ENCODE measurements around the gene ATL2. TPM values are rescaled to one million over a fixed set of nuclear protein-coding genes. Genes with fewer than 3 reads are reported as not detected.
"Not testable (repeated sequence)": the region's sequence is repeated elsewhere in the genome, so short reads cannot be mapped to it uniquely, and the experiment has no call there.

ATL2 gene
- total RNA-seq, 1 experiment from 2014 or later = 132 TPM

DNA sequence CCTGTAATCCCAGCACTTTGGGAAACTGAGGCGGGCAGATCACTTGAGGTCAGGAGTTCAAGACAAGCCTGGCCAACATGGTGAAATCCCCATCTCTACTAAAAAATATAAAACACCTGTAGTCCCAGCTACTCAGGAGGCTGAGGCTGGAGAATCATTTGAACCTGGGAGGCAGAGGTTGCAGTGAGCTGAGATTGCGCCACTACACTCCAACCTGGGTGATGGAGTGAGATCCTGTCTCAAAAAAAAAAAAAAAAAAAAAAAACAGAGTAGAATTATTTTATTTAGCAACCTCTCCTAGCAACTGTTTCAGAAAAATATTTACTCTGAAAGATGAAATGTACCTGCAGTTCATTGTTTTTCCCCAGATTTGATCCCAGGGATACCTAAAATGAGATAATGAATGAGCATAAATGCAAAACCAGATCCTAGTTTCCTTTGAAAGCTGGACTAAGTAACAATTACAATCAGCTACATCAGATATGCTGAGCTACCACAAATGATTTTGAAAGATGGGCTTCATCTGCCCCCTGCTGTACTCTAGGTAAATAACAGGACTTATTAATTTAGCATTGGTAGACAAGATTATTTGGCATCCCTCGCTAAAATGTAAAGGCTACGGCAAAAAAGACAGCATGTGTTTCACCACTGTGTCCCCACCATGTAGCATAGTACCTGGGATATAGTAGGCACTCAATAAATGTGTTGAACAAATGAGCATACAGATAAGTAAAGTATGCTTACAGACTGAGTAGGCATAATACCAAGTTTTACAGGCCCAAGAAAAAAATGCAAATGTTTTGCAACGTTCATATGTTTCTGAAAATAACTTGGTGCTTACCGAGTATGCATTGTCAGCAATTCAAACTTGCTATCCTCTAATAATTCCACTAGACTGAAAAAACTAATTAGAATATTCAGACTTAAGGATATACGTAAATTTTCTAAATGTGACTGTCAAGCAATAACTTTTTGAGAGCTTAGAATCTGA is 102.5 kb downstream of the ATL2 start:
- DNase-seq (ENCODE audit: low read depth) = peak; percentile 76

- DNase-seq (ENCODE audit: low read depth) = no peak
These were observed 105.4 kb downstream of the ATL2 start for GRCh38 chr2:38271697-38272096.

DNA sequence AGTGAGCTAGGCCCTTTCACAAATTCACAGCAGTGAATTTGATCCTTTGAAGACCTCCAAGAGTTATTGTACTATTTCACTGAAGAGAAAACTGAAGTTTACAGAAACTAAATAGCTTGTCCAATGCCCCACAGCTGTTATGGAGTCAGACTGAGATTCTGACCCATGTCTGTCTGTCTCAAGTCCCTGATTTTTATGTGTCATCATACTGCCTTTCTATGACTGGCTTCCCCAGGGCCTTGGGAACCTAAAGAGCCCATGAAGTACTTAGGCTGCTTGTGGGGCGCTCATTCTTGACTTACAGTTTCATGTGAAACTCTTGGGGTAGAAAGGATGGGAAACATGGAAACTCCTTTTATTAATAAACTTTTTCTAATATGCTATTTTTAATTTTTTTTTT is 107.7 kb downstream of the ATL2 start:
- peak; percentile 34 for DNase-seq (ENCODE audit: low read depth)

GRCh38 chr2:38268691-38269327 is 108.3 kb downstream of the ATL2 start:
- DNase-seq (ENCODE audit: low read depth) = peak; percentile 71

- DNase-seq (ENCODE audit: low read depth) = no peak
These were observed 109.1 kb downstream of the ATL2 start for GRCh38 chr2:38268001-38268400.

DNA sequence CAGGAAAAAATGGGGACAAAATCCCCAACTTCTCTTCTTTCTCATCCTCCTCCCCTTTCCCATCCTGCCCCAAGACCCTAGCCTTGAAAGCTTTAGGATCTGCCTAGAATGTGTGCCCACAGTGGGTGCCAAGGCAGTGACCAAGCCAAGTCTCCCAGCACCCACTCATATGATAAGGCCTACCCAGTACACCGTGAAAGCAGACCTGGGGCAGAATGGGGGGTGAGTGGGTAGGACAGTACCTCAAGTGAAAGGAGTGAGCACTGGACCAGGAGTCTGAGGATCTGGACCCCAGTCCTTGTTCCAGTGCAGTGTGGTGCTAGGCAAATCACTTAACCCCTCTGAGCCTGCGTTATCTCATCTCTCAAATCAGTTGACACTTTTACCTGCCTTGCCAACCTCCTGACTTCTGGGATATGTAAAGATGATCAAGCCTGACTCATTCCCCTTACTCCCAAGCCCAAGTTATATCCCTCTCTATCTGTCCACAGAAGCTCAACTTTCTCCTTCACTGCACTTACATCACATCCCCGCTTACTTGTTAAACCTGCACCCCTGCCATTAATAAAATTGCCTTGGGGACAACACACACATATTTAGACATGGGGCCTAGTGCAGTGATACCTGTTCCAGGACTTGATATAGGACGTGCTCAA is 109.7 kb downstream of the ATL2 start:
- no peak for DNase-seq (ENCODE audit: low read depth)

DNA sequence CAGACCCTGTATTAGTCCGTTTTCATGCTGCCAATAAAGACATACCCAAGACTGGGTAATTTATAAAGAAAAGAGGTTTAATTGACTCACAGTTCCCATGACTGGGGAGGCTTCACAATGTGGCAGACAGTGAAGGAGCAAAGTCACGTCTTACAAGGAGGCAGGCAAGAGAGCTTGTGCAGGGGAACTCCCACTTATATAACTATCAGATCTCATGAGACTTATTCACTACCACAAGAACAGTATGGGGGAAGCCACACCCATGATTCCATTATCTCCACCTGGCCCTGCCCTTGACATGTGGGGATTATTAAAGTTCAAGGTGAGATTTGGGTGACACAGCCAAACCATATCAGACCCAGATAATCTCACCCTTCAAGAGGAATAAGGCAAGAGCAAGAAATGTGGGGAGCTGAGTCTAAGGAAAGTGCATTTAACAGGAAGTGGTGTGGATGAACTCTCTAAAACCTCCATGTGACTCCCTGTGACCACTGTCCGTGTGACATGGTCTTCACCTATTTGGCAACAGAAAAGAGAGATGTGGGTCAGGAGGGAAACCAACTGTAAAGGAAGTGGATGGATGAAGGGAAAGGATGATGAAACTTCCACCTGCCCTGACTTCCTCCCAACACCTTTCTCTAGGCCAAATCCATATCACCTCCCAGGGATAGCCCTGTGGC is 110.6 kb downstream of the ATL2 start:
- no peak for DNase-seq (ENCODE audit: low read depth)

DNA sequence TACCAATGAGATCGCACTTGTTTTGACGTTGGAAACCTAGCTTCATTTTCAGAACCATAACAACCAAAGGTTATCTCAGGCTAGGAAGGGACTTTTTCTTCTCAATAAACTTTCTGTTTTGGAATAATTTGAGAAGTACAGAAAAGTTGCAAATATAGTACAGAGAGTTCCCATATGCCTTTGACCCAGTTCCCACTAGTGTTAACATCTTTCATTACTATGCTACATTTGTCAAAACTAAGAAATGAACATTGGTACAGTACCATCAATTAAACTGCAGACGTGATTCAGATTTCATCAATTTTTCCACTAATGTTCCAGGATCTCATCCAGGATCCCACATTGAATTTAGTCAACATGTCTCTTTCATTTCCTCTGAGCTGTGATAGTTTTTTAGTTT is 111.6 kb downstream of the ATL2 start:
- DNase-seq (ENCODE audit: low read depth) = no peak

GRCh38 chr2:38264396-38265221 is 112.5 kb downstream of the ATL2 start:
- peak; percentile 40 for DNase-seq (ENCODE audit: low read depth)

- DNase-seq (ENCODE audit: low read depth) = no peak
These were observed 113.8 kb downstream of the ATL2 start for GRCh38 chr2:38263293-38263692.

GRCh38 chr2:38262069-38262871 is 114.8 kb downstream of the ATL2 start:
- no peak for DNase-seq (ENCODE audit: low read depth)

DNA sequence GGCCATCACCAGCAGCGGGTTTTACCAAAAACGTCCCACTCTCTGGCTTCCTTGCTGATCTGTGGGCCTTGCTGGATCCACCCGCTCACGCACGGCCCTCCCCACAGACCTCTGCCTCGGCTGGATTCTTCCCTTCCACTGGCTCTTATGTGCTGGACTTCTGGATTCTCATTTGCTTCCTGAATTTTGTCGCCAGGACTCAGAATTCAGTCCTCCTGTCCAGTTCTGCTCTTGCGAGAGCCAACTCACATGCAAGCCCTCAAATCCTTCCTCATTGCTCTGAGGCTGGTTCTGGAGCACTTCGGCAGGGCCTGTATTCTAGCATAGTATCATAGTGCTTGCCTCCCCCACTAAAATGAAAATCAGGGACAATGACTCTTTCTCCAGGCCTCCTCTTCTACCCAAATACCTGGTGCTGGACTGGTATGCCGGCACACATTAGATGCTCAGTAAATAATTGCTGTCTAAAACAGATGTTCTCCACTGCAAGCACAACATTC is 115.5 kb downstream of the ATL2 start:
- DNase-seq (ENCODE audit: low read depth) = no peak

DNA sequence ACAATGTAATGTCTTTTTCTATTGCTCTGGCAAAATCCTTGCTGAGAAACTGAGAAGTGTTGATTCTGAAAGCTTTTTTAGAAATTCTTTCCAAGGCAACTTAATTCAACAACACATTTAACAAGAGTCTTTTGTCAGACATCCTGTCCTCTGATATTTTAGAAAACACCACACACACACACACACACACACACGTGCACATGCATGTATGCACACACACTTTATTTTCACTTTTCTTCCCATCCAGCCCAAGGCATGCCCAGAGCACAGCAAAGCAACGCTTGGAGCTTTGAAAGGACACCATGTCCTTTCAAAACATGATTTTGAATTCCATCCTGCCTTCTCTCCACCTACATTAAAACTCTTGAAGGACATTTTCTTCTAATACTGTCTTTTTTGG is 116.1 kb downstream of the ATL2 start:
- DNase-seq (ENCODE audit: low read depth) = no peak

DNA sequence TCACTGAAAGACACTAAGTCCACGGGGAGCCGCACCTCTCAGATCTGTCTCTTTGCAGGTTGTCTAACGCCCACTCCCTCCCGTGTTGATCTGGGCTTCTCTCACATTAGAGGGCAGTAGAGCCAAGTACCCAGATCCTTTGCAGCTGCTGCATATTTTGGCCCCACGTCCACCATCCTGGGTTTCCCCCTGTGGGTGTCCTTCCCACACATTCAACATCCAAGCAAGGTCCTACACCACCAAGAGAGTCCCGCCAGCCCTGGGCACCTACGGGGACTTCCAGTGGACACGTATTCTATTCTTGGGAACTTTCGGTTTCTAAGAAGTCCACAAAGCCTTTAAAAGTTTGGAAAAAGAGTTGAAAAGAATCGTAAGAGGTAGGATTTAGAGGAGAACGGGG is 116.6 kb downstream of the ATL2 start:
- DNase-seq (ENCODE audit: low read depth) = peak; percentile 37

GRCh38 chr2:38259311-38259710 is 117.8 kb downstream of the ATL2 start:
- DNase-seq (ENCODE audit: low read depth) = no peak

DNA sequence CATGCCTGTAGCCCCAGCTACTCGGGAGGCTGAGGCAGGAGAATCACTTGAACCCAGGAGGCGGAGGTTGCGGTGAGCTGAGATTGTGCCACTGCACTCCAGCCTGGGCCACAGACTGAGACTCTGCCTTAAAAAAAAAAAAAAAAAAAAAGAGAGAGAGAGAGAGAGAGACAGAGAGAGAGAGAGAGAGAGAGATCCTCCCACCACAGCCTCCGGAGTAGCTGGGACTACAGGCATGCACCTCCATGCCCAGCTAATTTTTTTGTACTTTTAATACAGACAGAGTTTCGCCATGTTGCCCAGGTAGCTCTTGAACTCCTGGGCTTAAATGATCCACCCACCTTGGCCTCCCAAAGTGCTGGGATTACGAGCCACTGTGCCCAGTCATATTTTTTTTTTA is 119.4 kb downstream of the ATL2 start:
- not testable (repeated sequence) for DNase-seq (ENCODE audit: low read depth)

- DNase-seq (ENCODE audit: low read depth) = no peak
These were observed 120.5 kb downstream of the ATL2 start for GRCh38 chr2:38256610-38257009.

- no peak for DNase-seq (ENCODE audit: low read depth)
These were observed 121.9 kb downstream of the ATL2 start for GRCh38 chr2:38255211-38255610.

DNA sequence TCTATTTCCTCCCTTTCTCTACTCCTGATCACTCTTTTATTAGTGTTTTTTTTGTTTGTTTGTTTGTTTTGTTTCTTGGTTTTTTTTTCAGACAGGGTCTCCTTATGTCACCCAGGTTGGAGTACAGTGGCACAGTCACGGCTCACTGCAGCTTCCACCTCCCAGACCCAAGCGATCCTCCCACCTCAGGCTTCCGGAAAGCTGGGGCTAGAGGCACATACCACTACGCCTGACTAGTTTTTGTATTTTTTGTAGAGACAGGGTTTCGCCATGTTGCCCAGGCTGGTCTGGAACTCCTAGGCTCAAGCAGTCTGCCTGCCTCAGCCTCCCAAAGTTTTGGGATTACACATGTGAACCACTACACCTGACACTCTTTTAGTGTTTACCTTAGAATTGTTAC is 122.3 kb downstream of the ATL2 start:
- DNase-seq (ENCODE audit: low read depth) = no peak

GRCh38 chr2:38251940-38252339 is 125.1 kb downstream of the ATL2 start:
- no peak for DNase-seq (ENCODE audit: low read depth)
